IMR-90 (cell line): Measurements from ENCODE around the gene CD99L2. TPM values are rescaled to one million over a fixed set of nuclear protein-coding genes. Genes with fewer than 3 reads are reported as not detected.

Experiments used
- ATAC-seq: fragments of 200-7000 bp; cut with Tn5 transposase; 2 replicates; pipeline ENCODE4 v1.9.1; 2020; ENCODE audit warnings: low read depth, mild to moderate bottlenecking, moderate library complexity
- BruUV-seq: library from RNA; stranded (reverse); fragments of 400-500 nt; replicated peaks from 2 replicates; lab custom pipeline; 2021; lab: Mats Ljungman, UMichigan
- CTCF ChIA-PET: fragments of 300-600 bp; formaldehyde crosslinking; extraction: SDS; loops from one replicate; lab custom pipeline; 2021; ENCODE audit warnings: antibody characterized with exemption; lab: Yijun Ruan, JAX
- POLR2A ChIA-PET: fragments of 300-600 bp; sonication (Branson Sonifier 250); formaldehyde crosslinking; loops from one replicate; lab custom pipeline; 2022; ENCODE audit warnings: antibody characterized with exemption; ENCODE audit not compliant: unreplicated experiment; lab: Charles Lee
- DNase-seq: peaks from one replicate; pipeline ENCODE4 v3.0.0; 2013
- H2AFZ ChIP-seq: replicated peaks from 2 replicates; pipeline ENCODE3; 2013; ENCODE audit warnings: low read length, mild to moderate bottlenecking; ENCODE audit not compliant: poor library complexity
- H2AK5ac ChIP-seq: 2 replicates; pipeline ENCODE4 v1.6.1; 2013; ENCODE audit warnings: low read depth, low read length, inconsistent platforms
- H2AK9ac ChIP-seq: replicated peaks from 2 replicates; pipeline ENCODE3; 2013; ENCODE audit warnings: mild to moderate bottlenecking, low read depth, low read length, moderate library complexity; ENCODE audit not compliant: poor library complexity
- H2BK120ac ChIP-seq: 2 replicates; pipeline ENCODE4 v1.6.1; 2013; ENCODE audit warnings: low read depth, low read length, inconsistent platforms
- H2BK15ac ChIP-seq: 3 replicates; pipeline ENCODE4 v1.6.1; 2013; ENCODE audit warnings: low read depth, low read length, inconsistent platforms
- H2BK20ac ChIP-seq: 2 replicates; pipeline ENCODE4 v1.6.1; 2013; ENCODE audit warnings: low read depth, mild to moderate bottlenecking, inconsistent platforms, low read length, moderate library complexity
- H2BK5ac ChIP-seq: 2 replicates; pipeline ENCODE4 v1.6.1; 2013; ENCODE audit warnings: mild to moderate bottlenecking, low read depth, low read length, inconsistent platforms; ENCODE audit not compliant: poor library complexity, severe bottlenecking
- H3K14ac ChIP-seq: replicated peaks from 2 replicates; pipeline ENCODE4 v1.6.1; 2013; ENCODE audit warnings: low read depth, low read length, inconsistent platforms
- H3K18ac ChIP-seq: 2 replicates; pipeline ENCODE4 v1.6.1; 2013; ENCODE audit warnings: low read depth, low read length, control low read depth
- H3K23ac ChIP-seq: 2 replicates; pipeline ENCODE4 v1.6.1; 2013; ENCODE audit warnings: low read depth, low read length, inconsistent platforms
- H3K27ac ChIP-seq: 2 replicates; pipeline ENCODE4 v1.5.1; 2013; ENCODE audit warnings: mild to moderate bottlenecking, control low read depth, low read length; ENCODE audit not compliant: insufficient read depth
- H3K27me3 ChIP-seq: 2 replicates; pipeline ENCODE4 v1.6.1; 2013; ENCODE audit warnings: low read length; ENCODE audit not compliant: control insufficient read depth, insufficient read depth
- H3K36me3 ChIP-seq: 2 replicates; pipeline ENCODE4 v1.6.1; 2013; ENCODE audit warnings: low read length, mixed read lengths; ENCODE audit not compliant: control insufficient read depth, insufficient read depth
- H3K4ac ChIP-seq: 2 replicates; pipeline ENCODE4 v1.6.1; 2013; ENCODE audit warnings: low read depth, low read length, inconsistent platforms
- H3K4me1 ChIP-seq: 2 replicates; pipeline ENCODE4 v1.6.1; 2013; ENCODE audit warnings: low read length, mixed read lengths; ENCODE audit not compliant: control insufficient read depth, insufficient read depth
- H3K4me2 ChIP-seq: 2 replicates; pipeline ENCODE4 v1.6.1; 2013; ENCODE audit warnings: low read depth, mild to moderate bottlenecking, control low read depth, low read length, moderate library complexity
- H3K4me3 ChIP-seq: 2 replicates; pipeline ENCODE4 v1.5.1; 2013; ENCODE audit warnings: low read depth, mild to moderate bottlenecking, control low read depth, low read length, moderate library complexity; ENCODE audit not compliant: insufficient read depth
- H3K56ac ChIP-seq: 2 replicates; pipeline ENCODE4 v1.6.1; 2013; ENCODE audit warnings: low read length, inconsistent platforms; ENCODE audit not compliant: insufficient read depth; ENCODE audit errors: extremely low read depth
- H3K79me1 ChIP-seq, 2 experiments: 2 replicates each; pipeline ENCODE4 v1.6.1; 2013; ENCODE audit warnings: low read length in 2 of 2, inconsistent platforms in 1 of 2, low read depth in 1 of 2
- H3K9ac ChIP-seq: 2 replicates; pipeline ENCODE4 v1.6.1; 2013; ENCODE audit warnings: low read depth, low read length, control low read depth
- H3K9me1 ChIP-seq: 2 replicates; pipeline ENCODE4 v1.6.1; 2013; ENCODE audit warnings: low read length, inconsistent platforms; ENCODE audit not compliant: insufficient read depth
- H3K9me3 ChIP-seq: 2 replicates; pipeline ENCODE4 v1.6.1; 2013; ENCODE audit warnings: low read length; ENCODE audit not compliant: control insufficient read depth, insufficient read depth
- H4K20me1 ChIP-seq: 2 replicates; pipeline ENCODE4 v1.6.1; 2013; ENCODE audit warnings: low read length, inconsistent platforms; ENCODE audit not compliant: insufficient read depth
- H4K5ac ChIP-seq: 2 replicates; pipeline ENCODE4 v1.6.1; 2013; ENCODE audit warnings: mild to moderate bottlenecking, low read depth, low read length, control low read depth
- H4K8ac ChIP-seq, 2 experiments: 2 replicates each; pipeline ENCODE4 v1.6.1; 2013; ENCODE audit warnings: low read depth in 2 of 2, low read length in 2 of 2, control low read depth in 1 of 2, inconsistent platforms in 1 of 2
- H4K91ac ChIP-seq: 2 replicates; pipeline ENCODE4 v1.6.1; 2013; ENCODE audit warnings: low read depth, low read length, inconsistent platforms; ENCODE audit not compliant: insufficient read depth
- BHLHE40 ChIP-seq: fragments of 150-350 bp; IDR thresholded peaks from 2 replicates; pipeline ENCODE4 v1.6.1; 2016; ENCODE audit warnings: mild to moderate bottlenecking, low read depth, low read length
- FOS ChIP-seq: fragments of 150-350 bp; IDR thresholded peaks from 2 replicates; pipeline ENCODE4 v1.6.1; 2016; ENCODE audit warnings: low read depth, low read length
- MAFK ChIP-seq: IDR thresholded peaks from 2 replicates; pipeline ENCODE4 v1.6.1; 2012; ENCODE audit warnings: low read depth, low read length, improper control_type of control experiment
- MAZ ChIP-seq: IDR thresholded peaks from 2 replicates; pipeline ENCODE4 v1.6.1; 2012; ENCODE audit warnings: low read depth, mild to moderate bottlenecking, low read length, improper control_type of control experiment, moderate library complexity, borderline replicate concordance
- MXI1 ChIP-seq: IDR thresholded peaks from 2 replicates; pipeline ENCODE4 v1.6.1; 2012; ENCODE audit warnings: low read depth, mild to moderate bottlenecking, low read length, moderate library complexity, borderline replicate concordance
- POLR2A ChIP-seq: IDR thresholded peaks from 2 replicates; pipeline ENCODE4 v1.6.1; 2012; ENCODE audit warnings: mild to moderate bottlenecking, low read depth, low read length
- RAD21 ChIP-seq: IDR thresholded peaks from 2 replicates; pipeline ENCODE4 v1.6.1; 2012; ENCODE audit warnings: low read length, improper control_type of control experiment
- SMC3 ChIP-seq: fragments of 150-350 bp; IDR thresholded peaks from 2 replicates; pipeline ENCODE4 v1.6.1; 2016; ENCODE audit warnings: low read depth, mild to moderate bottlenecking, antibody characterized with exemption, low read length, moderate library complexity
- WGBS, 2 experiments: methylation state at CpG; one replicate each; pipeline versions ENCODE4 v1.1.5 to v1.1.7; 2013; ENCODE audit warnings: missing lambda C conversion rate in 2 of 2; ENCODE audit not compliant: insufficient read length in 1 of 2; ENCODE audit errors: extremely low coverage in 2 of 2; 5-methylcytosine and 5-hydroxymethylcytosine counted together
- dilution Hi-C: fragments of 300-500 bp; cut with HindIII; formaldehyde crosslinking; loops from one replicate; pipeline ENCODE4 v1.14.3; 2018; ENCODE audit warnings: low sequenced_read_pairs; ENCODE audit not compliant: unreplicated experiment
- in situ Hi-C: fragments of 300-500 bp; cut with MboI; formaldehyde crosslinking; loops from 3 replicates; pipeline ENCODE4 v1.14.3; 2019; ENCODE audit warnings: low sequenced_read_pairs, inconsistent platforms, mixed read lengths
- intact Hi-C: fragments of 100-400 bp; cut with micrococcal nuclease; formaldehyde crosslinking; loops from 2 replicates; pipeline ENCODE4 v1.10.0; 2022
- polyA plus RNA-seq, 3 experiments: library from polyadenylated mRNA; depleted of rRNA; stranded (reverse); fragments of >200 nt; gene quantifications; 2 replicates each; pipeline ENCODE4 v1.2.3, GENCODE V29; 2012; ENCODE audit warnings: low replicate concordance in 1 of 3
- total RNA-seq: library from RNA; depleted of rRNA; stranded (reverse); fragments of >200 nt; gene quantifications from 2 replicates; pipeline ENCODE4 v1.2.3, GENCODE V29; 2012
- TF ChIP-seq, protein P1 (sequence below): fragments of 150-350 bp; IDR thresholded peaks from 2 replicates; pipeline ENCODE4 v1.6.1; 2017; ENCODE audit warnings: mild to moderate bottlenecking, antibody characterized with exemption, low read length, low read depth
- TF ChIP-seq, protein P2 (sequence below): conservative IDR thresholded peaks from 2 replicates; pipeline ENCODE4 v1.5.1; 2012; ENCODE audit warnings: mild to moderate bottlenecking, low read depth, low read length, improper control_type of control experiment

Gene CD99L2
- total and polyA plus RNA-seq, 2 of the 4 experiments (the other 2 are of a cell fraction): 17.4 to 41.4 TPM

DNA sequence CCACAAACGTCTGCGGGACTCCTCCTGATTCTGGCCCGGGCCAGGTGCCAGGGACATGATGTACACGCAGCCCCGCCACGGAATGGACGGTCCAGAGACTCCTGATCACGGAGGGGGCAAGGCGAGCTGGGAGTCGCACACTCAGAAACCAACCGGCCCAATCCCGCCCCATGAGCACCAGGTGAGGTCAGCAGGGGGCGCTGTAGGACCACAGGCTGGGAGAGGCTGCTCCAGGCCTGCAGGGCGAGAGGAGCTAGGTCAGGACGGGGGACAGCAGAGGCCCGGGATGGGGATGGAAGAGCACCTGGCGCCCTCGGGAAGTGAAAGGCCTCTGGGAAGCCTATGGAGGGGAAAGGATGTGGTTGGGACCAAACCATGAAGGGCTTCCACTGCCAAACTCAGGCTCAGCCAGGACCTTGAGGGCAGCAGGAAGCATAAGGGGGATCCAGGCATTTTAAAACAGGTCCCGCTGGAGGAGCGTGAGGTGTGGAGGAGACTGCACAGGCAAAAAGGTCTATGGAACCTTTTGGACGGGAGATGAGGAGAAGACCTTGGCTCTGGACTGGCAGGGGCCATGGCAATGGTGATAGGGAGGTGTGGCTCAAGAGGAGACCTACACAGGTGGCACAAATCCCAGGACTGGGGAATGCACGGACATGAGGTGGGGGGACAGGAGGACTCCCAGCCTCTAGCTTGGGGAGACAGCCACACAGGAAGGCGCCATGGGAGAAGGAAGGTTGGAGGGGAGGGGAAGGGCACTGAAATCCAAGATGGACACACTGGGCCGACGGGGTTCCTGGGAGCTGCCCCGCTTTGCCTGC, 126.1 kb downstream of the CD99L2 start:
- no peak overlapping the region for H3K9ac ChIP-seq
- no peak overlapping the region for H3K27ac ChIP-seq
- in situ Hi-C loops (loop anchor here (5.0 to 10.0 kb wide), 2 partner anchors 212 to 315 kb away; partner anchors contain the start of gene HMGB3), dilution Hi-C loops (no loop called here), intact Hi-C loops (loop anchor here (1.0 to 5.0 kb wide), 2 partner anchors 215 to 310 kb away; no protein-coding TSS in a partner anchor)
- H2BK15ac ChIP-seq: no peak overlapping the region
- no peak overlapping the region for H2BK120ac ChIP-seq
- ATAC-seq: peak; percentile 81
- H3K4ac ChIP-seq: no peak overlapping the region
- DNase-seq: peak; percentile 45
- H3K4me1 ChIP-seq: peaks cover 3% of the 10 kb centered on the region
- no peaks in the 10 kb centered on the region for H4K20me1 ChIP-seq
- no peak overlapping the region for H2BK20ac ChIP-seq
- H3K56ac ChIP-seq: no peak overlapping the region
- no peaks in the 10 kb centered on the region; the same call in 1 of the 2 replicates for H3K36me3 ChIP-seq
- no peaks in the 10 kb centered on the region for H3K9me1 ChIP-seq
- H3K14ac ChIP-seq: no peak overlapping the region
- no peak overlapping the region for H3K23ac ChIP-seq
- H3K18ac ChIP-seq: no peak overlapping the region
- H3K79me1 ChIP-seq: no peaks in the 10 kb centered on the region
- no peak overlapping the region for H3K4me2 ChIP-seq
- no peak overlapping the region for H2AFZ ChIP-seq
- H4K91ac ChIP-seq: no peak overlapping the region
- no peak overlapping the region for H2BK5ac ChIP-seq
- CTCF ChIA-PET: interaction anchor here (0.6 to 2.0 kb wide), 6 partner anchors 9 to 320 kb away, joined by 3 to 33 read pairs (median 4); no protein-coding TSS in a partner anchor
- no TSS peak for BruUV-seq
- no peak overlapping the region for H4K5ac ChIP-seq
- H3K4me3 ChIP-seq: no peak overlapping the region
- H4K8ac ChIP-seq: no peak overlapping the region
- H3K27me3 ChIP-seq: no peaks in the 10 kb centered on the region
- peak overlapping the region; percentile 9 for H2AK9ac ChIP-seq
- H3K9me3 ChIP-seq: no peaks in the 10 kb centered on the region; the same call in 1 of the 2 replicates
- H2AK5ac ChIP-seq: no peak overlapping the region
- POLR2A ChIA-PET: no interaction called here
- 58% methylated on average over 4 of the region's 26 CpGs; no CpG with 5 or more reads in 1 of the 2 experiments for WGBS, 2 experiments
- TF ChIP-seq MAFK (no peak), RAD21 (peak; percentile 91), MXI1 (no peak), SMC3 (peak; percentile 81), POLR2A (no peak), BHLHE40 (no peak), FOS (no peak), MAZ (peak; percentile 38; the same call in 1 of the 2 replicates)
- TF ChIP-seq, protein P1, sequence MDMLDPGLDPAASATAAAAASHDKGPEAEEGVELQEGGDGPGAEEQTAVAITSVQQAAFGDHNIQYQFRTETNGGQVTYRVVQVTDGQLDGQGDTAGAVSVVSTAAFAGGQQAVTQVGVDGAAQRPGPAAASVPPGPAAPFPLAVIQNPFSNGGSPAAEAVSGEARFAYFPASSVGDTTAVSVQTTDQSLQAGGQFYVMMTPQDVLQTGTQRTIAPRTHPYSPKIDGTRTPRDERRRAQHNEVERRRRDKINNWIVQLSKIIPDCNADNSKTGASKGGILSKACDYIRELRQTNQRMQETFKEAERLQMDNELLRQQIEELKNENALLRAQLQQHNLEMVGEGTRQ: no peak
- TF ChIP-seq, protein P2, sequence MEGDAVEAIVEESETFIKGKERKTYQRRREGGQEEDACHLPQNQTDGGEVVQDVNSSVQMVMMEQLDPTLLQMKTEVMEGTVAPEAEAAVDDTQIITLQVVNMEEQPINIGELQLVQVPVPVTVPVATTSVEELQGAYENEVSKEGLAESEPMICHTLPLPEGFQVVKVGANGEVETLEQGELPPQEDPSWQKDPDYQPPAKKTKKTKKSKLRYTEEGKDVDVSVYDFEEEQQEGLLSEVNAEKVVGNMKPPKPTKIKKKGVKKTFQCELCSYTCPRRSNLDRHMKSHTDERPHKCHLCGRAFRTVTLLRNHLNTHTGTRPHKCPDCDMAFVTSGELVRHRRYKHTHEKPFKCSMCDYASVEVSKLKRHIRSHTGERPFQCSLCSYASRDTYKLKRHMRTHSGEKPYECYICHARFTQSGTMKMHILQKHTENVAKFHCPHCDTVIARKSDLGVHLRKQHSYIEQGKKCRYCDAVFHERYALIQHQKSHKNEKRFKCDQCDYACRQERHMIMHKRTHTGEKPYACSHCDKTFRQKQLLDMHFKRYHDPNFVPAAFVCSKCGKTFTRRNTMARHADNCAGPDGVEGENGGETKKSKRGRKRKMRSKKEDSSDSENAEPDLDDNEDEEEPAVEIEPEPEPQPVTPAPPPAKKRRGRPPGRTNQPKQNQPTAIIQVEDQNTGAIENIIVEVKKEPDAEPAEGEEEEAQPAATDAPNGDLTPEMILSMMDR: peak; percentile 81
